Activated CD8-positive, alpha-beta memory T cell treated with anti-CD3 and anti-CD28 coated beads, Interleukin-2, amount 50 U/mL, for 24 hours (primary cell): Measurements from ENCODE around the gene DZIP1.

Experiments
- DNase-seq: peaks from one replicate; pipeline ENCODE4 v3.0.0-alpha.2; 2020; ENCODE audit errors: extremely low read depth

DZIP1 gene

DNA sequence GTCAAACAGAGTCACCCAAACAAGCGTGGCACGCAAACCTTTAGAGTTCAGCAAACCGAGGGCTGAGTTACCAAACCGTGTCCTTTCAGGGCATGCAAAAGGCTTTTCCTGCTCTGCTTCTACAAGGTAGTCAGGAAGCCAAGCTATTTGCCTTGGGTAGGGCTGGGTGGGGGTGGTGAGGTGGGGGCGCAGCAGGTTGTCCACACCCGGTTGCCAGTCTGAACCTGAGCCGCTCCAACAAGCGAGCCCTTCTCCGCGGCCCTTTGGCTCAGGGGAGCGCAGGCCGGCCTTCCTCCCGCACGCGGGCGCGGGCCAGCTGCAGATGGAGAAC, 92.3 kb downstream of the DZIP1 start:
- DNase-seq: no peak

DNA sequence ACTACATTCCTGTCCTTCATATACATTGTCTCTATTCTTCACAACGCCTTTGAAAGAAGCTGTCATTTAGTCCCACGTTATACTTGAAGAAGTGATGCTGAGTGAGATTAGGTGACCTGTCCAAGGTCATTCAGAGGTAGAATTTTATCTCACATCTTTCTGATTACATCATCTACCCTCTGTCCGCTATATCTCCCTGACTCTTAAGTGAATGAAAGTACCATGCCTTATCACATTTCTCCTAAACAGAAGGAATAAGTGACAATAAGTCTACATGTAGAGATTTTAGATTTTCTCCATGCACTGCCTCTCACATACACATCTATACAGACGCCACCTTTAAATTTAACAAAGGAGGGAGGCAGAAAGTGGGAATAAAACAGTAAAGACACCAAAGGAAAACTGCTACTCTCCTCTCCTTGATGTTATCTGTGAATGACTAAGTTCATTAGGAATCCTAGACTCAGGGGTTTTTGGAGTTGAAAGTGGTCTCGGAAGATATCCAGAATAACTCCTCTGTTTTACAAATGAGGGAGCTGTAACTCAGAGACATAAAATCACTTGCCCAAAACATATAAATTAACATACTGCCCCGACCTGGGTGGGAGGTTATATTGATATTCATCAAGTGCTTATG, 96.9 kb downstream of the DZIP1 start:
- DNase-seq: no peak

DNA sequence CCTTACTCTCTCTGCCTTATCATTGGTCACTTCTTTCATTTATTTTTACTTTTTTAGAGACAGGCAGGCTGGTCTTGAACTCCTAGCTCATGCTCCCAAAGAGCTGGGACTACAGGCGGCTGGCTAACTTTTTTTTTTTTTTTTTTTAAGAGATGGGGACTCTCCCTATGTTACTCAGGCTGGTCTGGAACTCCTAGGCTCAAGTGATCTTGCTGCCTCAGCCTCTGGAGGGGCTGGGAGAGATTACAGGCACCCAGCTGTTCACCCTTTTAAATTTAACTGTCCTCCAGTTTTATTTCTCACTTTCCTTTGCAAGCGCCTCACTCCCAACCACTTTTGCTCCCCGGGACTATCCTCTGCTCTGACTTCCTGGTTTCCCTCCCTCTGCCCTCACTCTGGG, 97.6 kb downstream of the DZIP1 start:
- no peak for DNase-seq

DNA sequence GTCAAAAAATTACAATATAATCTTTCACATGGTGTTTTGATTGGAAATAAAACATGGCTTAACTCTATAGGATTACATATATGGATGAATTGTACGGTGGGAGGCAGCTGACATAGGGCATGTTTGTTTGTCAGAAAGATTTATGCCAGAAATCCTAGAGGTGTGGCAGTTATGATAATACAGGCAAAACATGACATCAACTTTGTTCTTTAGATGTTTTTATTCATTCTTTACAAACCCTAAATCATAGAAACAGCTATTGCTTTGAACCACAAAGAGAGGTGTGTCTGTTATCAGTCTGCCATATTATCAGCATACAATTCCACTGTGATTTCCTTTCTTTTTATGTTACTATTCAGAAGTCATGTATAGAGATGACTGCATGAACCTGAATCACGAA, 100.2 kb downstream of the DZIP1 start:
- no peak for DNase-seq

- DNase-seq: no peak
Observed at GRCh38 chr13:95541911-95542474, 102.5 kb downstream of the DZIP1 start.

DNA sequence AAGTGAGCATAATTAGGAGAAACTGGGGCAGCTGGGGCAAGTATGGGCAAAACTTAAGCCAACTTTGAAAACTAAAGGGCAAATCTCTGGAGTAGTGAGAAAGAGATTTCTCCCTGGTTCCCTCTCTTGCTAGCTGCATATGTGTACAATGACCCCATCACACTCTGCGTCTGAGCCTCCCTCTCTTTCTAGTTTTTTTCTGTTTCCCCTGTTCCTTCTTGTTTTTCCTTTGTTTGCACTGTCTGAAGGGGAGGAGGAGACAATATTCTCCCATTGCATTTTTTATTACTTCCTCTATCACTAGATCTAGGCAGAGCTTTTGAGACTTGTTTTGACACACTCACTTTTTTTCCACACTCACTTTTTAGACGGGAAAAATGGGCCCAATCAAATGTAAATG, 103.2 kb downstream of the DZIP1 start:
- no peak for DNase-seq

DNA sequence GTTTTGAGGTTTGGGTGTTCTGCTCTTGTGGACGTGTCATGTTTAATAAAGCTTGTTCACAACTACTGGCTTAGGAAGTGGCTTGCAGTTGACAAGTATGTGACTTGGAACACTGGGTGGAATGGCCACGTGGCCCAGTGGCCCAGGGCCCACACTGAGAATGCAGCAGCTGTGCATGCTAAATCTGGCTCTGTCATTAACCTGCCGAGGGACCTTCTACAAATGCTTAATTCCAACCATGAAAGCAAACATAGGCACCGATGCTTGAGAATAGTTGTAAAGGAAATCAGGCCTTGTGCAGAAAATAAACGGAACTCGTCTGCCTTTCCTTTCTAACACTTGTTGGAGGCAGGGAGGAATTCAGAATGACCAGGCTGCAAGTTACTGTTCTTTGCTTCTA, 103.6 kb downstream of the DZIP1 start:
- no peak for DNase-seq

GRCh38 chr13:95536632-95537241, 107.8 kb downstream of the DZIP1 start:
- no peak for DNase-seq

DNA sequence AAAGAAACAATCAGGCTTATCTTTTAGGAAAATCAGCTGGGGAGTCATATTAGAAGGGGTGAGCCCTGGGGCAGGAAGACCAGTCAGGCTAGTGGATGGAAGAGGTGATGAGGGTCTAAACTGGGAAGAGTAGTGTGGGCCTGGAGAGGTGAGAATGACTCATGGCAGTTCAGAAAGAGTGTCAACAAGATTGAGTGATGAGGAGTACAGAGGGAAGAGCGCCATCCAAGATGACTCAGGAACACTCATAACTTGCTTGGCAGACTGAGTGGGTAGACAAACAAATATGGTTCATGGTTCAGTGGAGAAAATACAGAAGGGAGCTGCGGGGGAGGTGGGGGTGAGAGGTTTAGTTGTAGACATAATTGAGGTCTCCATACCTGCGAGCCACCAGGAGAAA, 109.3 kb downstream of the DZIP1 start:
- DNase-seq: no peak

- no peak for DNase-seq
Observed at GRCh38 chr13:95533545-95534160, 110.9 kb downstream of the DZIP1 start.

DNA sequence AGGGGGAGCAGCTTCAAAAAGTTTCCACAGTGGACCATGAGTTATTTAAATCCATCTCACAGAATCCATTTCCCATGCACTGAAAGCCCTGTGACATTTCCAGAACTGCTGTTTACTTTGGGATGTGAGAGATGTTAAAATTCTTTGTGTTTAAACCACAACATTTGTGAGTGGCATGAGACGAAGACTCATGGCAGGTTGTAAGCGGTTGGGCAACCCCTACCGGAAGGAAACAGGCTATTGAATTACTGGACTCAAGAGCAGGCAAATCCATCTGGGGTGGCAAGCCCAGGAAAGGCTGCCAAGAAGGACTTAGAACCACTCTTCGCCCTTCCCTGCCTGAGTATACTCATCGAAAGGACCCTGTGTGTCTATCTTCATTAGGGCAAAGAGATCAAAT, 114.3 kb downstream of the DZIP1 start:
- DNase-seq: no peak
